Stimulated activated CD8-positive, alpha-beta memory T cell treated with anti-CD3 and anti-CD28 coated beads, Interleukin-2, amount 100 ng/mL, for 48 hours (primary cell): ENCODE data around the gene LRPAP1.

Experiments
- DNase-seq, 2 donors: peaks; one replicate each; pipeline ENCODE4 v3.0.0-alpha.2; 2020; ENCODE audit warnings: low read depth in 2 of 2

The LRPAP1 gene

GRCh38 chr4:3485886-3486540 is 46.2 kb downstream of the LRPAP1 start:
- DNase-seq = no peak

- no peak for DNase-seq
Observed at GRCh38 chr4:3485011-3485791, 47.0 kb downstream of the LRPAP1 start.

- DNase-seq = no peak
Observed at GRCh38 chr4:3484057-3484973, 47.9 kb downstream of the LRPAP1 start.

GRCh38 chr4:3483471-3483921 is 48.7 kb downstream of the LRPAP1 start:
- DNase-seq = no peak

GRCh38 chr4:3482707-3483106 is 49.5 kb downstream of the LRPAP1 start:
- DNase-seq = no peak

GRCh38 chr4:3481783-3482393 is 50.3 kb downstream of the LRPAP1 start:
- no peak for DNase-seq

GRCh38 chr4:3481113-3481531 is 51.1 kb downstream of the LRPAP1 start:
- DNase-seq = no peak

- DNase-seq = peak; percentile 64 to 77
Observed at GRCh38 chr4:3480528-3481112, 51.6 kb downstream of the LRPAP1 start.

GRCh38 chr4:3479358-3480101 is 52.7 kb downstream of the LRPAP1 start:
- no peak for DNase-seq

- no peak for DNase-seq
Observed at GRCh38 chr4:3478446-3479357, 53.5 kb downstream of the LRPAP1 start.

GRCh38 chr4:3477750-3478430 is 54.3 kb downstream of the LRPAP1 start:
- no peak for DNase-seq

- no peak for DNase-seq
Observed at GRCh38 chr4:3476936-3477749, 55.1 kb downstream of the LRPAP1 start.

GRCh38 chr4:3476341-3476747 is 55.9 kb downstream of the LRPAP1 start:
- DNase-seq = no peak

GRCh38 chr4:3475713-3476260 is 56.4 kb downstream of the LRPAP1 start:
- no peak for DNase-seq

GRCh38 chr4:3475041-3475712 is 57.0 kb downstream of the LRPAP1 start:
- DNase-seq = no peak

- no peak for DNase-seq
Observed at GRCh38 chr4:3473996-3474765, 58.0 kb downstream of the LRPAP1 start.
